Fibroblast of skin of left biceps (primary cell): ENCODE results near the gene EEIG2.
"Not testable (repeated sequence)": the region's sequence is repeated elsewhere in the genome, so short reads cannot be mapped to it uniquely, and the experiment has no call there.

Experiments
- DNase-seq, 2 experiments: peaks; one replicate each; pipeline ENCODE4 v3.0.0-alpha.2; 2013; ENCODE audit warnings: low read depth in 2 of 2

The EEIG2 gene

DNA sequence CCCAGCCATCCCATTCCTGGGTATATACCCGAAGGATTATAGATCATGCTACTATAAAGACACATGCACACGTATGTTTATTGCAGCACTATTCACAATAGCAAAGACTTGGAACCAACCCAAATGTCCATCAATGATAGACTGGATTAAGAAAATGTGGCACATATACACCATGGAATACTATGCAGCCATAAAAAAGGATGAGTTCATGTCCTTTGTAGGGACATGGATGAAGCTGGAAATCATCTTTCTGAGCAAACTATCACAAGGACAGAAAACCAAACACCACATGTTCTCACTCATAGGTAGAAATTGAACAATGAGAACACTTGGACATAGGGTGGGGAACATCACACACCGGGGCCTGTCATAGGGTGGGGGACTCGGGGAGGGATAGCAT is 12.4 kb upstream of the EEIG2 start:
- DNase-seq: not testable (repeated sequence)

DNA sequence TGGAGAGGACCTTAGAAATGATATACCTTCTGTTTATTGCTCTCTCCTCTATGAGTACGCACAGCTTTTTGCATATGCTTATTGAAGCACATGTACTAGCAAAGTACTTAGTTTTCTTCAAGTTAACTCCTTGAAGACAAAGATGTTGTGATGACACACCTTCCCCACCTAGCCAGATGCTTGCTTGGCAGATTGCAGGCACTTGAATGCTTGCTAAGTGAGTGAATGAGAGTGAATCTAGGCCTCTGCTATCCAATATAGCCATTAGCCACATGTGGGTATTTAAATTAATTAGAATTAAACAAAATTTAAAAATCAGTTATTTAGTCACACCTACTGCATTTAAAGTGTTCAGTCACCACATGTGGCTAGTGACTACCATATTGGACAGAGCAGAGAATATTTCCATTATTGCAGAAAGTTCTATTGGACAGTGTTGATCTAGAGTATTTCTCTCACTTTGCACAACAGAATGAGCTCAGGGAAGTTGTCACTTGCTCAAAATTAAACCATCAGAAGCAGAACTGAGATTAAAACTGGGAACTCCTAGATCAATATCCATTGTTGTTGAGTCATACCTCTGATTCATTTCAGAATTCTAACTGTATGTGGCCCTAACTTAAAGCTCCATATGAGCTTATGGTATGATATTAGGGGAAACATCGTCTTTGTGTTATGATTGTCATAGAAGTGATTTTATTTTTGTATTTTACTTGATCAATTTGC is 8.6 kb upstream of the EEIG2 start:
- no peak for DNase-seq

DNA sequence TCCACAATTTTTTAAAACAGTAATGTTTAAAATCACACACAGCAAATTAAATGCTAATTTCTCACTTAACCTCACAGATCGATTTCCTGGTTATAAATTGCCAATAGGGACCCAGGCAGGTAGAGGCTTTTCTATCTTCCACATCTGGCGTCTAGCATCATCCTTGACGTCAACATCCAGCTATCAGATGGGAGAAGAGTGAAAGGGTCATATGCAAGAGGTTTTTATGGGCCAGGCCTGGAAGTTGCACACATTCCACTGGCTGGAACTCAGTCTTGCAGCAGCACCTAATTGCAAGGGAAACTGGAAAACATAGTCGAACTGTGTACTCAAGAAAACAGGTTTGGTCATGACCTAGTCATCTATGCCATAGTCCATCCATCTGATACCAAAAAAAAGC is 6.0 kb upstream of the EEIG2 start:
- DNase-seq: no peak

DNA sequence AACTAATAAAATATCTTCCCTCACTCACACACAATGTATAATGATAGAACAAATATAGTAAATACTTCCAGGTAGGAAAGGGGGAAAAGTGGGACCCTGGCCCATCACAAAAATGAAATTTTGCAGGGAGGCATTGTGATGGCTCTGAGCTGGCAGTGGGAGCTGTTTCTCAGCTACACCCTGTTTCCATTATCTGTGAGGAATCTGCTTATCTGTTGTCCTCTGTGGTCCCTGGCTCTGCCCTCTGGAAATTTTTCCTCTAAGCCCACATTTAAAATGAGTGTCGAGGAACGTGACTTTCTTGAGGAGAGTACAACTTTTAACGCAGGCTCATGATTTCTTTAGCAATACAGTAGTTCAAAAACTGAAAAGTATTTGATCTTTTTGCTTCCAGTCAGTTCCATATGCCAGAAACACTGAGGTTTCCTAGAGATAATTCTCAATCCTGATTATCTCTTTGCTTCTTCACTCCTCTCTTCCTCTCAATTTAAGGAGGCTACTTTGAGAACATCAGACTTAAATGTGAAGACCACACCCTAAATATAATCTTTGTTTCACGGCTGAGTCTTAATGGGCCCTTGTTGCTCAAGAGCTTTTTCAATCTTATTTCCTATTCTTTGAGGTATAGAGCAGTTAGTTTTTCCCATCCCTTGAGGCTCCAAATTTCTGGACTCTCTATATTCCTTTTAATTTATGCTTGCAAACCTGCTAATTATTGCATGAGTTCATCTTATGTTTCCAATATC is 5.0 kb upstream of the EEIG2 start:
- no peak for DNase-seq

DNA sequence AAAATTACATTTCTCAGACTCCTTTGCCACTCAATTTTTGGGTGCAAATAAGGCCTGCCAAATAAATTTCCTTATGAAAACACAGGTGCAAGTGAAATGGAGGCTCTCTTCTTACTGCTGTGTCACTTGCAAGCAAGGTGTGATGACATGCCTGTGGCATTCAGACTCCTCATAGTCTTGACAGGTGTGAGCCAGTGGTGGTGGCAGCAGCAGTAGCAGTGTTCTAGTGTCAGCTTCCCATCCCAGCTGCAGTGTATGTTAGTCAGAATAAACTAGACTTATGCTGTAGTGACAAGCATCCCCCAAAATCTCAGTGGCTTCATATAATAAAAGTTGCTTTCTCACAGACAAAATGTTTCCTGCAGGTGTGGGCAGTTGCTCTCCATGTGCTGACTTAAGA is 3.8 kb upstream of the EEIG2 start:
- no peak for DNase-seq

DNA sequence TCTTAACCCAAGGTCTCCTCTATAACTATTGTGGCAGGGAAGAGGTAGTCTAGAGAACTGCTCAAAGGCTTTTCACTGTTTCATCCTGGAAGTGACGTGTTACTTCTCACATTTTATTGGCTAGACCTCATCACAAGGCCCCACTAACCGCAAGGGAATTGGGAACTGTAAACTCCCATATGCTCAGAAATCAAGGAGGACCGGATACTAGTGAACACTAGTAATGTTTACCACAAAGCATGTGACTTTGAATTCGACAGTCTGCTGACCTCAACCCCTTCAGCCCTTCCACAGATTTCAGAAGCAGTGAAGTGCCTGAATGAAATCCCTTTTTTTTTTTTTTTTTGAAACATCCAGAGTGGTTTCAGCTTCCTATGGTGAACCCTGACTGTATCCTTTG is 3.4 kb upstream of the EEIG2 start:
- DNase-seq: no peak

DNA sequence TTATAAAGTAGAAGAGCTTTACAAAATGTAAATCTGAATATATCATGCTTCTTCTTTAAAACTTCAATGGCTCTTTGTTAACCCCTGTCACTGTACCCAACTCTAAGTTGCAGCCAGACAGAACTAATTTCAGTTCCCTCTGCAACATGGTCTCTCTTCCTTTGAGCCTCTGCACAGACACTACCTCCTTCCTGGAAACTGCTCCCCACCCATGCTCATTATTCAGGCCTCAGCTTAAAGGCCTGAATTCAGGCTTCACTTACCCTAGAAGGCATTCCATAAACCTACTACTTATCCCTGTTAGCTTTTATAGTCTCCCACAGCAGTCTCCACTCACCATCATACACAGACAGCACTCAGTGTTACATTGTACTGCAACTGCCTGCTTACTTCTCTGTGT is 2.6 kb upstream of the EEIG2 start:
- DNase-seq: no peak

DNA sequence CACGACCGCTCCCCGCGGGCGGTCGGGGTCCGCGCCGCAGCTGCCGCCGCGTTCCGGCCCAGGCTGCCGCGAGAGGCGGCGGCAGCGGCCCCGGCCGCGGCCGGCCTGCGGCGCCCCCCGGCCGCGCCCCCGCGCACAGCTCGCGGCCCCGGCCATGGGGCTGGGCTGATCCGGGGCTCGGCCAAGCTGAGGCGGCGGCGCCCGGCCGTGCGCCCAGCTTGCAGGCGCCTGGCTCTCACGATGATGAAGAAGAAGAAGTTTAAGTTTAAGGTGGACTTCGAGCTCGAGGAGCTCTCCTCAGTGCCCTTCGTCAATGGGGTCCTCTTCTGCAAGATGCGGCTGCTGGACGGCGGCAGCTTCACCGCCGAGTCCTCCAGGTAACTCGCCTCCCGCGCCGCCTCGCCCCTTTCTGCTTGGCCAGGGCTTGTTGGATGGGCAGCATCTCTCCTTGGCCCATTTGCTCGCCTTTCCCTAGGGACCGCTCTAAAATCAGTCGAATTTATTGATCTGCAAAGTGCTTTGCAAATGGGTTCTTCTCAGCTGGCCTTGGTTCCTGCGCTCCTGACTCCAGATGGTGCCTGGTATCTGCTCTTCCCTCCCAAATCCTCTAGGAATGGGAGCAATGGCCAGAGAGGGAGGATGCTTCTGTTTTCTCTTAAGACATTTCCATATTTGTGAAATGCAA is 431 bp downstream of the EEIG2 start:
- DNase-seq: no peak

DNA sequence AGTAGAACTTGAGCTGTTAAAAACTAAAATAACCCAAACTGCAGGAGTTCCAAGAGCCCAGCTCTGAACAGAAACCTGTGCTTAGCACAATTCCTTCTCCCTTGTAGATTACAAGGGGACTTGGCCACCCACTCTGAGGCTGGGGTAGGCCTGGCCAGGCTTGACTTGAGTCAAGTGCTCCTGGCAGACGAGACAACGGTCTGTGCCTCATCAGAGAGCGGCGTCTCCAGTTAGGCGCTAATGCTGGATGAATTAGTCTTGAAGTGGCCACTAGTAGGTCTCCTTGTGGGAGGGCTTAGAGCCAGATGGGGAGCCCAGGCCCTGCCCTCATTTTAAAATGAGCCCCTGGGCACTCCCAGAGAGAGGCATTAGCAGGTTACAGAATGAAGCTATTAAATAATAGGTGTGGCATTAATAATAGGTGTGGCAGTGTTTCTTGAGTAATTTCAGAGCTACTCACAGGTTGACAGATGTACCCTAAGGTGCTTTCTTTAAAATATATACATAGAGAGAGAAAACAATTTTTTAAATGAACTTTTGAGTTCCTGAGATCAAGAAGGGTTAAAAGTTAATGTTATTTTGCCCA is 1.1 kb downstream of the EEIG2 start:
- DNase-seq: no peak

DNA sequence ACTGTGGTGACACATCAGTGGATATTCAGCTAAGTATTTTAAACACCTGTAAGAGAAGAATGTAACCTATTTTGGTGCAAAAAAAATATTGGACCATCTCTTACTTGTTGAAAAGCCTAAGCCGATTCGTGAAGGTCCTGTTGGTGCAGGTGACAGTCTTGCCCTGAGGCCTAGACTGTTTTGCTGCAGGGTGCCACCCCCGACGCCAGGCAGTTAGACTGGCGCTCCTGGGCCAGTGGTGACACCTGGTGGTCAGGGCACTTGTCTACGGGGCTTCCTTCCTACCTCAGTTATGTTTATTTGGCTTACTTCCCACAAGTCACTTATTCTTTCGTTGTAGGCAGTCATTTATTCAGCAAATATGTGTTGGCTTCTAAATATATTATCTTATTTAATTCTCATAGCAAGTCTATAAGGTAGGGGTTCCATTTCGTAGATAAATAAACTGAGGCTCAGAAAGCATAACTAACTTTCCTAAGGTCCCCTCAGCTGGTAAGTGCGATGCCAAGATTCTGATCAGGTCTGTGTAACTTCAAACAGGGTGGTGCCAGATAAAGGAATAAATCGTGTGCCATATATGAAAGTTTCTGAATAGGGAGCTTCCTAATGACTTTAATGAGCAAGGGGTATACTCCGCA is 1.9 kb downstream of the EEIG2 start:
- DNase-seq: no peak

DNA sequence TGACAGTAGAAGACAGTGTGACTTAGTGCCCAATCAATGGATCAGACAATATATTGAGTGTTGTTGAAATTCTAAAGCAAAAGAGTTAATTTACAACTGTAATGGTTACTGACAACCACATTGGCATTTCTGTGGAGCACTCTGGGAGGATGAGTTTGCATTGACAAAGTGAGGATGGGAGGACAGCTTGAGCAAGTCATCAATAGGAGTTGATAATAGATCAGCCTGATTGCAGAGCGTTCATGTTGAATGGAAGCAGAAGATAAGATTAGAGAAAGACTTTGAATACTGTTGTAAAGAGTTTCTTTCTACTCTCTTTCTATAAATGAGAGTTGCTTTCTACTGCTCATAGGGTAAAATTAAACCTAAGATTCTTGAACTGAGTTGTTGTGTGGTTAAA is 3.9 kb downstream of the EEIG2 start:
- no peak for DNase-seq

DNA sequence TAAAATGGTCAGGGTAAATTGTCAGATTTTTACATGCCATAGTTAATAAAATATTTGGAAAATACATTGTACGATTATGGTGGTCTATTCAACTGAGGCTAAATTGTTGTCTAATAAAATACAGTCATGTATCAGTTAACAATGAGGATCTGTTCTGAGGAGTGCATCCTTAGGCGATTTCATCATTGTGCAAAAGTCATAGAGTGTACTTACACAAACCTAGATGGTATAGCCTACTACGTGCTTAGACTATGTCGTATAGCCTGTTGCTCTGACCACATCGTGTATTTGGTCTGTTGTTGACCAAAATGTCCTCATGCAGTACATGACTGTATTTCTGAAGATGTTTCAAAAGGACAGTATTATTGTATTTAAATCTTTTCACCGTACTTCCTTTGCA is 5.2 kb downstream of the EEIG2 start:
- no peak for DNase-seq

DNA sequence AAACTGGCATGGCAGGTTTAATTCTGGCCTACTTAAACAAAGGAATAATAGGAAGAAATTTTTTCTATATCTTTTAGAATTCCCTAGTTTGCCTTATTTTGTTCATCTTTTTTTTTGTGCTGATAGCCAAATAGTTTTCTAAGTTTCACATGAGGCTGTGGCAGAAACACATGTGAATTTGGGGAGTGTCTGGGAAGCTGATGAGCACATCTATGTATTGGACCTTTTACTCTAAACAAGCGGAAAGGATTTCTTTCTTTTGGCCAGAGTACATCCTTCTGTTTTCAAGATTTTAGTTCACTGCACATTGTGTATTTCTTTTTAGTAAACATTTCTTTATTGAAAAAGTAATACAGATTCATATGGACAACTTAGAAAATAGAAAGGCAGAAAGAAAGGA is 5.6 kb downstream of the EEIG2 start:
- no peak for DNase-seq

DNA sequence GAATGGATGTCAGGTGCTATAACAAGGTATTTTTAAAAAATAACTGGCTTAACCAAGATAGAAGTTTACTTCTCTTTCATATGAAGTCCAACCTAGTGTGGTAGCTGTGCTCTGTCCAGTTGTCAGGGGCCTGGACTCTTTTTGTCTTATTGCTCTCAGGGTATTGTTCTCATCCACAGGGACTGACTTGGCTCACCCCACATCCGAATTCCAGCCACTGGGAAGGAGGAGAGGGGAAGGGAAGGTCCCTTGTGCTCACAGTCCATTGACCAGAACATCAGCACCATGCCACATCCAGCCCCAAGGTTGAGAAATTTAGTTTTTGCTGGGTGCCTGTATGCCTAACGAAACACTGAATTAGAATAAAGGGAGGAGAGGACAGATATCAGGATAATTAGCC is 8.7 kb downstream of the EEIG2 start:
- no peak for DNase-seq

DNA sequence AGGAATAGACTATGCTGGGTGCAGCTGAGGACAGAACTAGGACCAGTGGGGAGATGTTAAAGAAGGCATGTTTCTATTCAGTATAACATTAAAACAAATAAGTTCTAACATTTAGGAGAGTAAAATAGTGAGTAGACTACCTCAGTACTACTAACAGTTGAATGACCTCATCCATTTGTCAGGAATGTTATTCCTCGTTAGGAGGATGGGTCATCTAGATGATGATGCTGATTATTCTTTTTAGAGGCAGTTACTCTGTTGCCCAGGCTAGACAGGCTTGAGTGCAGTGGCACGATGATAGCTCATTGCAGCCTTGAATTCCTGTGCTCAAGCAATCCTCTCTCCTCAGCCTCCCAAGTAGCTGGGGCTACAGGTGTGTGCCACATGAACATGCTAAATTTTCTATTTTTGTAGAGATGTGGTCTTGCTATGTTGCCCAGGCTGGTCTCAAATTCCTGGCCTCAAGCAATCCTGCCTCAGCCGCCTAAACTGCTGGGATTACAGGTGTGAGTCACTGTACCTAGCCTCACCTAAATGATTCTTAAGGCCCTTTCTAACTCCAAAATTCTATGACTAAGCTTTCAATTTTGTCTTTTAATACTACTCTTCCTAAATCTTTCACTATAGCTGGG is 9.3 kb downstream of the EEIG2 start:
- no peak for DNase-seq

DNA sequence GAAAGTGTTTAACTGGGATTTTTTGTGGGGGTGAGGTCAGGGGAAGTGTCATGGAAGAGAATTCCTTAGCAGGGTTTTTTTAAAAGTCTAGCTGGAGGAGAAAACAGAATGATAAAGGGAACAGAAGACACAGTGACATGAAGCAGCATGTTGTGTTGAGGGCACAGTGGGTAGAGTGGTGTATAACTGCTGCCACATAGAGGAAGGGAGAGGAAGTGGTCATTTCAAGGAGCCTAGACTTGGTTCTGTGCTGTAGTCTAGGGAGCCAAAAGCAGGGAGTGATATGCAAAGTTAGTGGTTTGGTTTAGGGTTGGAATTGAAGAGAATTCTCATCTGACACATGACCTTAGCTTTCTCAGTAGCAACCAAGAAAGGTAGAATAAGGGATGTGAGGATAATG is 10.2 kb downstream of the EEIG2 start:
- DNase-seq: no peak

DNA sequence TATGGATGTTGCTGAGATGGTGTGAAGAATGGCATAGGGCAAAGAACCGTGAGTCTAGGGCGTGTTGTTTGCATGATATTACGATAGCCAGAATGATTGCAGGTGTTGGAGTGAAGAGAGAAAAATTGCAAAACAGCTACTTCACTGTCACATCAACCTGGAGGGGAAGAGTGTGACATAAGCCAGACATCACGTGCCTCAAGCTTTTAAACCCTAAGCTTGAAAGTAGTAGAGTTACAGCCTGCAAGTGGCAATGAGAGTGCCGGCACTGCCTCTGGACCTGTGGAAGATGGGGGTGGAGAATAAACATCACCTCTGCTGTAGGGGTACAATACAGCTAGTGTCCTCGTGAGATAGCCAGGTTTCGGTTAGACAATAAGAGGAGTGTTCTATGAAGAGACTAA is 11.1 kb downstream of the EEIG2 start:
- DNase-seq: no peak

DNA sequence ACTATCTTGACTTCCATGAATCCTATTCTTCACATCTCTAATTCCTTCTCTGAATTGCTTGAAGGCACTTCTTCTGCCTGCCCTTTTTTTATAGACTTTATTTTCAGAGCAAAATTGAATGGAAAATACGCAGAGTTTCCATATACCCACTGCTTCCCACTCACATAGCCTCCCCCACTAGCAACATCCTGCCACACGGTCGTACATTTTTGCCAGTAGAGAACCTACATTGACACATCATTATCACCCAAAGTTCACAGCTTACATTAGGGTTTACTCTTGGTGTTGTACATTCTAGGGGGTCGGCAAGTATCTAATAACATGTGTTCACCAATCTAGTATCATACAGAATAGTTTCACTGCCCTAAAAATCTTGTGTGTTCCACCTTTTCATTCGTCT is 12.3 kb downstream of the EEIG2 start:
- DNase-seq: no peak

DNA sequence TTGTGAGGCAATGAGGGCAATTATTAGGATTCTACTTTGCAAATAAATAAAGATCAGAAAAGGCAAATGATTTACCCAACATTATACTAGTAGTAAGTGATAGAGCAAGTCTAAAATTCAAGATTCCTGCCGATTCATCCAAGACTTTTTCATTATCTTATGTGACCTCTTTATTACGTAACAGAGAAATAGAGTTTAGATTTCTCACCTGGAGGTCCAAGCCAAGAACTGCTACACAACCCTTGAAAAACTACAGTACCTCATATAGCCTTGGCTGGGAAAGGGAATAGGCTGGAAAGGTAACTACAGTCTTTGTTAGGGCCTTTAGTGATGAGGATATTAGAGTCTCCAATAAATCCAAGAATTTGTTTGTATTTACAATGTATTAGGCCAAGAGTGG is 13.3 kb downstream of the EEIG2 start:
- DNase-seq: no peak

DNA sequence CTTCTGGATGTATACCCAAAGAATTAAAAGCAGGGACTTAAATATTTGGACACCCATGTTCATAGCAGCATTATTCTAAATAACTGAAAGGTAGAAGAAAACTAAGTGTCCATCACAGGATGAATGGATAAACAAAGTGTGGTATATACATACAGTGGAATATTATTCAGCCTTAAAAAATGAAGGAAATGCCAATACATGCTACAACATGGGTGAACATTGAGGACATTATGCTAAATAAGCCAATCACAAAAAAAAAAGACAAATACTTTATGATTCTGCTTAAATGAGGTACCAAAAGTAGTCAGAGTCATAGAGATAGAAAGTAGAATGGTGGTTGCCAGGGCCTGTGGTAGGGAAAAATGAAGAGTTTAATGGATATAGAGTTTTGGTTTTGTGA is 14.1 kb downstream of the EEIG2 start:
- no peak for DNase-seq

DNA sequence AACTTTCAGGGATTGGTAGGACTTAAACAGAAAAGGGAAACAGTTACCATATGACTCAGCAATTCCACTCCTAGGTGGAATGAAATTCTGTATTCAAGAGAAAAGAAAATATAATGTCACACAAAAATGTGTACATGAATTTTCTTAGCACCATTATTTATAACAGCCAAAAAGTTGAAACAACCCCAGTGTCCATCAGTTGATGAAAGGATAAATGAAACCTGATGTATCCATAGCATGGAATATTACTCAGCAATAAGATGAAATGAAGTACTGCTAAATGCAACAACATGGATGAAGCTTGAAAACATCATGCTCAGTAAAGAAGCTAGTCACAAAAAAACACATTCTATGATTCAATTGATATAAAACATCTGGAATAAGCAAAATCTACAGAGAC is 15.5 kb downstream of the EEIG2 start:
- peak; percentile 70 to 71 for DNase-seq
